HepG2 (cell line): ENCODE results near the gene GJA9. TPM values are rescaled to one million over a fixed set of nuclear protein-coding genes. Genes with fewer than 3 reads are reported as not detected.

Experiments
- CBX5 ChIP-seq: sonication (generic); formaldehyde crosslinking; IDR thresholded peaks from 2 replicates; pipeline ENCODE4 v1.4.0; 2020; ENCODE audit warnings: missing genetic modification reagents, borderline replicate concordance
- CHD2 ChIP-seq: IDR thresholded peaks from 2 replicates; pipeline ENCODE4 v1.6.1; 2011; ENCODE audit warnings: low read depth, low read length, improper control_type of control experiment
- FOXP4 ChIP-seq: sonication (generic); formaldehyde crosslinking; IDR thresholded peaks from 2 replicates; pipeline ENCODE4 v1.4.0; 2020; ENCODE audit warnings: missing genetic modification reagents
- NCOA2 ChIP-seq: sonication (generic); formaldehyde crosslinking; IDR thresholded peaks from 2 replicates; pipeline ENCODE4 v1.8.0; 2022; ENCODE audit warnings: inconsistent platforms
- PCBP2 ChIP-seq: fragments of 200-400 bp; formaldehyde crosslinking; optimal IDR thresholded peaks from 2 replicates; pipeline ENCODE3; 2018; ENCODE audit warnings: low read length, low read depth; ENCODE audit not compliant: poor library complexity, severe bottlenecking
- PTBP1 ChIP-seq: fragments of 200-400 bp; formaldehyde crosslinking; IDR thresholded peaks from 2 replicates; pipeline ENCODE4 v1.6.1; 2018; ENCODE audit warnings: low read length, low read depth; ENCODE audit not compliant: poor library complexity, severe bottlenecking
- RAD51 ChIP-seq: fragments of 450-650 bp; IDR thresholded peaks from 2 replicates; pipeline ENCODE4 v1.6.1; 2016; ENCODE audit warnings: borderline replicate concordance
- SOX13 ChIP-seq, 3 experiments: fragments of 450-650 bp in 1 of 3; sonication (generic) in 1 of 3; formaldehyde crosslinking in 1 of 3; IDR thresholded peaks in 2 of 3; conservative IDR thresholded peaks in 1 of 3; 2 replicates each; pipeline versions ENCODE4 v1.5.0 to v1.6.1; 2016 to 2020; ENCODE audit warnings: antibody characterized with exemption in 1 of 3, mild to moderate bottlenecking in 1 of 3, missing compliant biosample characterization in 1 of 3, missing genetic modification reagents in 1 of 3, moderate library complexity in 1 of 3
- TCF12 ChIP-seq, 2 experiments: fragments of 450-650 bp in 1 of 2; sonication (generic) in 1 of 2; formaldehyde crosslinking in 1 of 2; IDR thresholded peaks; 2 replicates each; pipeline versions ENCODE4 v1.6.1 to v1.8.0; 2017 to 2022; ENCODE audit warnings: antibody characterized with exemption in 1 of 2, mild to moderate bottlenecking in 1 of 2, missing genetic modification reagents in 1 of 2, moderate library complexity in 1 of 2
- WIZ ChIP-seq: sonication (generic); formaldehyde crosslinking; IDR thresholded peaks from 2 replicates; pipeline ENCODE4 v1.5.1; 2020; ENCODE audit warnings: mild to moderate bottlenecking, missing genetic modification reagents
- ZBTB43 ChIP-seq: sonication (generic); formaldehyde crosslinking; conservative IDR thresholded peaks from 2 replicates; pipeline ENCODE4 v1.4.0; 2020; ENCODE audit warnings: missing genetic modification reagents
- ZBTB8A ChIP-seq: sonication (generic); formaldehyde crosslinking; IDR thresholded peaks from 2 replicates; pipeline ENCODE4 v1.4.0; 2020; ENCODE audit warnings: mild to moderate bottlenecking, low read depth, missing genetic modification reagents, borderline replicate concordance
- ZNF281 ChIP-seq: sonication (generic); formaldehyde crosslinking; IDR thresholded peaks from 2 replicates; pipeline ENCODE4 v1.4.0; 2020; ENCODE audit warnings: missing genetic modification reagents, borderline replicate concordance
- ZNF615 ChIP-seq: sonication (generic); formaldehyde crosslinking; IDR thresholded peaks from 2 replicates; pipeline ENCODE4 v1.5.0; 2020; ENCODE audit warnings: mild to moderate bottlenecking, missing genetic modification reagents, borderline replicate concordance
- polyA plus RNA-seq, 8 experiments: library from polyadenylated mRNA; depleted of rRNA in 3 of 8; stranded (reverse) in 7 of 8; unstranded in 1 of 8; fragments of >200 nt; fragmentation: Illumina TruSeq in 4 of 8; extraction: Trizol in 4 of 8; gene quantifications; 2 replicates each; pipeline versions ENCODE4 v1.2.1 to v1.2.3, GENCODE V29; 2011 to 2016; ENCODE audit warnings: low read depth in 4 of 8, missing spikeins in 1 of 8, mixed read lengths in 1 of 8; ENCODE audit not compliant: insufficient read depth in 1 of 8
- total RNA-seq, 5 experiments: library from RNA; depleted of rRNA; stranded (reverse); fragments of >200 nt; fragmentation: Illumina TruSeq; extraction: Trizol; gene quantifications; 2 replicates each; pipeline ENCODE4 v1.2.3, GENCODE V29; 2016; ENCODE audit warnings: low read depth in 1 of 5
- TF ChIP-seq, protein P1 (sequence below), 2 experiments: sonication (generic) in 1 of 2; formaldehyde crosslinking in 1 of 2; IDR thresholded peaks; 2 replicates each; pipeline versions ENCODE4 v1.5.1 to v1.6.1; 2011 to 2020; ENCODE audit warnings: borderline replicate concordance in 1 of 2, low read depth in 1 of 2, low read length in 1 of 2, mild to moderate bottlenecking in 1 of 2, missing genetic modification reagents in 1 of 2, moderate library complexity in 1 of 2

The GJA9 gene
- total and polyA plus RNA-seq, 2 of the 13 experiments (the other 11 are each of a cell fraction or from before 2014, with no cell fraction given), result 0.08 to 0.13 TPM

- peak; percentile 70; the same call in 1 of the 2 replicates for TF ChIP-seq ZNF281 (CRISPR knock-in tag)
- no peak for TF ChIP-seq ZBTB8A (CRISPR knock-in tag)
- TF ChIP-seq, protein P1, sequence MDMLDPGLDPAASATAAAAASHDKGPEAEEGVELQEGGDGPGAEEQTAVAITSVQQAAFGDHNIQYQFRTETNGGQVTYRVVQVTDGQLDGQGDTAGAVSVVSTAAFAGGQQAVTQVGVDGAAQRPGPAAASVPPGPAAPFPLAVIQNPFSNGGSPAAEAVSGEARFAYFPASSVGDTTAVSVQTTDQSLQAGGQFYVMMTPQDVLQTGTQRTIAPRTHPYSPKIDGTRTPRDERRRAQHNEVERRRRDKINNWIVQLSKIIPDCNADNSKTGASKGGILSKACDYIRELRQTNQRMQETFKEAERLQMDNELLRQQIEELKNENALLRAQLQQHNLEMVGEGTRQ (IDR thresholded peaks at IDR 0.05; ENCODE audit: low read depth, low read length), result peak; percentile 99
- TF ChIP-seq, protein P1 (CRISPR knock-in tag; IDR thresholded peaks at IDR 0.05; ENCODE audit: borderline replicate concordance), result peak; percentile 97; the same call in 1 of the 2 replicates
- TF ChIP-seq FOXP4 (CRISPR knock-in tag), result peak; percentile 48; the same call in 1 of the 2 replicates
- TF ChIP-seq PTBP1, result no peak
- no peak for TF ChIP-seq WIZ (CRISPR knock-in tag)
- TF ChIP-seq CBX5, result no peak
- TF ChIP-seq CHD2, result no peak
- TF ChIP-seq SOX13 (IDR thresholded peaks at IDR 0.05), result peak; percentile 74
- TF ChIP-seq SOX13 (CRISPR knock-in tag; conservative IDR thresholded peaks at IDR 0.05 in 1 of 2, IDR thresholded peaks at IDR 0.05 in 1 of 2), result peak in 1 of 2 experiments; percentile 60; a peak in 2 of 4 replicates
- TF ChIP-seq TCF12 (IDR thresholded peaks at IDR 0.05), result no peak
- TF ChIP-seq TCF12 (CRISPR knock-in tag; IDR thresholded peaks at IDR 0.05), result no peak
- TF ChIP-seq RAD51, result peak; percentile 97
- TF ChIP-seq ZNF615 (CRISPR knock-in tag), result no peak
- TF ChIP-seq PCBP2, result no peak
- TF ChIP-seq NCOA2 (CRISPR knock-in tag), result 0 out of 2 replicates have a peak, but pooled peaks have one; percentile 23
- TF ChIP-seq ZBTB43 (CRISPR knock-in tag), result 0 out of 2 replicates have a peak, but pooled peaks have one; percentile 43
These were observed 21.6 kb downstream of the GJA9 start, which contains the start of gene RRAGC (continued) for GRCh38 chr1:38859561-38860453.
